Neural progenitor cell (in vitro differentiated cells): ENCODE measurements around the gene SLC4A4. TPM values are rescaled to one million over a fixed set of nuclear protein-coding genes. Genes with fewer than 3 reads are reported as not detected.

Experiments used
- DNase-seq: peaks from one replicate; pipeline ENCODE4 v3.0.0-alpha.2; 2016; ENCODE audit warnings: low spot score
- H2AFZ ChIP-seq: fragments of 200-600 bp; sonication (generic); replicated peaks from 2 replicates; pipeline ENCODE4 v1.6.1; 2016; ENCODE audit warnings: antibody characterized with exemption
- H3F3A ChIP-seq: fragments of 200-600 bp; sonication (generic); 2 replicates; pipeline ENCODE4 v1.6.1; 2016; ENCODE audit warnings: antibody characterized with exemption, low read depth
- H3K27ac ChIP-seq: fragments of 200-600 bp; sonication (generic); 2 replicates; pipeline ENCODE4 v1.5.1; 2016; ENCODE audit warnings: mild to moderate bottlenecking
- H3K27me3 ChIP-seq: fragments of 200-600 bp; sonication (generic); 2 replicates; pipeline ENCODE4 v1.6.1; 2016; ENCODE audit warnings: mild to moderate bottlenecking, moderate library complexity
- H3K36me3 ChIP-seq: fragments of 200-600 bp; sonication (generic); 2 replicates; pipeline ENCODE4 v1.5.1; 2016
- H3K4me1 ChIP-seq: fragments of 200-600 bp; sonication (generic); 2 replicates; pipeline ENCODE4 v1.6.1; 2016; ENCODE audit warnings: mixed run types
- H3K4me2 ChIP-seq: fragments of 200-600 bp; sonication (generic); 2 replicates; pipeline ENCODE4 v1.6.1; 2016
- H3K4me3 ChIP-seq: fragments of 200-600 bp; sonication (generic); 2 replicates; pipeline ENCODE4 v1.5.1; 2016
- H3K79me2 ChIP-seq: fragments of 200-600 bp; sonication (generic); 2 replicates; pipeline ENCODE4 v1.6.1; 2016; ENCODE audit warnings: low read depth
- H3K9ac ChIP-seq: fragments of 200-600 bp; sonication (generic); 2 replicates; pipeline ENCODE4 v1.6.1; 2016
- H3K9me3 ChIP-seq: fragments of 200-600 bp; sonication (generic); 2 replicates; pipeline ENCODE4 v1.5.1; 2016; ENCODE audit warnings: low read depth
- H4K20me1 ChIP-seq: fragments of 200-600 bp; sonication (generic); 2 replicates; pipeline ENCODE4 v1.6.1; 2016; ENCODE audit warnings: low read depth
- H3K27ac Mint-ChIP-seq: 3 replicates; pipeline ENCODE4 v1.8.0; 2021; ENCODE audit warnings: mixed read lengths
- H3K27me3 Mint-ChIP-seq: 2 replicates; pipeline ENCODE4 v1.8.0; 2022; ENCODE audit warnings: low read depth, mild to moderate bottlenecking, inconsistent platforms, moderate library complexity, mixed read lengths; ENCODE audit not compliant: insufficient read depth
- H3K36me3 Mint-ChIP-seq: 3 replicates; pipeline ENCODE4 v1.8.0; 2021; ENCODE audit warnings: mixed read lengths
- H3K4me1 Mint-ChIP-seq: 3 replicates; pipeline ENCODE4 v1.8.0; 2021; ENCODE audit warnings: mixed read lengths
- H3K4me3 Mint-ChIP-seq: 3 replicates; pipeline ENCODE4 v1.8.0; 2021; ENCODE audit warnings: mild to moderate bottlenecking, moderate library complexity, mixed read lengths
- H3K9me3 Mint-ChIP-seq: 3 replicates; pipeline ENCODE4 v1.8.0; 2020; ENCODE audit warnings: mixed read lengths
- CTCF ChIP-seq: fragments of 200-600 bp; sonication (generic); IDR thresholded peaks from 2 replicates; pipeline ENCODE4 v1.5.1; 2017; ENCODE audit warnings: antibody characterized with exemption, mild to moderate bottlenecking
- EZH2 ChIP-seq: fragments of 200-600 bp; sonication (generic); IDR thresholded peaks from 2 replicates; pipeline ENCODE4 v1.6.1; 2017; ENCODE audit warnings: antibody characterized with exemption, mild to moderate bottlenecking, moderate library complexity
- EZH2phosphoT487 ChIP-seq: fragments of 200-600 bp; sonication (generic); IDR thresholded peaks from 2 replicates; pipeline ENCODE4 v1.6.1; 2017; ENCODE audit warnings: antibody characterized with exemption
- total RNA-seq: library from RNA; depleted of rRNA; stranded (reverse); fragments of >200 nt; gene quantifications from 2 replicates; pipeline ENCODE4 v1.2.3, GENCODE V29; 2015; ENCODE audit warnings: low replicate concordance

The SLC4A4 gene
- total RNA-seq, 1 donor from 2014 or later, result not detected

- TF ChIP-seq CTCF, result no peak
- H3K27me3 Mint-ChIP-seq, result peaks cover 2% of the 10 kb centered on the region
- no peaks in the 10 kb centered on the region for H3K36me3 Mint-ChIP-seq
- no peaks in the 10 kb centered on the region for H4K20me1 ChIP-seq
- no peaks in the 10 kb centered on the region for H3K27me3 ChIP-seq
- no peak overlapping the region for H3K27ac ChIP-seq
- H3K36me3 ChIP-seq, result no peaks in the 10 kb centered on the region
- no peaks in the 10 kb centered on the region for H3K9me3 Mint-ChIP-seq
- peaks cover 13% of the 10 kb centered on the region for H3K4me1 ChIP-seq
- no peaks in the 10 kb centered on the region for H3F3A ChIP-seq
- H3K4me2 ChIP-seq, result no peak overlapping the region
- peaks cover 6% of the 10 kb centered on the region for H3K4me1 Mint-ChIP-seq
- H3K9me3 ChIP-seq, result no peaks in the 10 kb centered on the region
- H2AFZ ChIP-seq, result no peak overlapping the region
- no peak for DNase-seq
- no peak overlapping the region for H3K4me3 Mint-ChIP-seq
- H3K9ac ChIP-seq, result no peak overlapping the region
- H3K4me3 ChIP-seq, result no peak overlapping the region
- no peak overlapping the region for H3K27ac Mint-ChIP-seq
- H3K79me2 ChIP-seq, result no peaks in the 10 kb centered on the region
Measured at GRCh38 chr4:71441186-71442169, 102.7 kb downstream of the SLC4A4 start.

- no peaks in the 10 kb centered on the region for H3F3A ChIP-seq
- H3K27ac ChIP-seq, result no peak overlapping the region
- no peaks in the 10 kb centered on the region for H3K27me3 ChIP-seq
- no peak overlapping the region for H3K9ac ChIP-seq
- Mint-ChIP-seq H3K4me3 (no peak overlapping the region), H3K9me3 (no peaks in the 10 kb centered on the region), H3K4me1 (peaks cover 6% of the 10 kb centered on the region), H3K27ac (no peak overlapping the region), H3K27me3 (peaks cover 2% of the 10 kb centered on the region), H3K36me3 (no peaks in the 10 kb centered on the region)
- no peak overlapping the region for H2AFZ ChIP-seq
- no peak overlapping the region for H3K4me2 ChIP-seq
- no peaks in the 10 kb centered on the region for H3K9me3 ChIP-seq
- H3K79me2 ChIP-seq, result no peaks in the 10 kb centered on the region
- H3K4me1 ChIP-seq, result peaks cover 13% of the 10 kb centered on the region
- H4K20me1 ChIP-seq, result no peaks in the 10 kb centered on the region
- no peak overlapping the region for H3K4me3 ChIP-seq
- H3K36me3 ChIP-seq, result no peaks in the 10 kb centered on the region
- TF ChIP-seq EZH2 (no peak), EZH2phosphoT487 (no peak), CTCF (no peak)
- no peak for DNase-seq
Measured at GRCh38 chr4:71442336-71442735, 103.5 kb downstream of the SLC4A4 start.

GRCh38 chr4:71444395-71444794, 105.6 kb downstream of the SLC4A4 start:
- Mint-ChIP-seq H3K4me1 (peaks cover 6% of the 10 kb centered on the region), H3K4me3 (no peak overlapping the region), H3K27me3 (peaks cover 2% of the 10 kb centered on the region), H3K9me3 (no peaks in the 10 kb centered on the region), H3K36me3 (no peaks in the 10 kb centered on the region), H3K27ac (no peak overlapping the region)
- DNase-seq, result no peak
- Histone ChIP-seq H3K36me3 (no peaks in the 10 kb centered on the region), H3K27me3 (no peaks in the 10 kb centered on the region), H3K4me2 (no peak overlapping the region), H3K4me3 (no peak overlapping the region), H3K27ac (no peak overlapping the region), H4K20me1 (no peaks in the 10 kb centered on the region), H3K4me1 (peaks cover 13% of the 10 kb centered on the region), H3K9me3 (no peaks in the 10 kb centered on the region), H2AFZ (no peak overlapping the region), H3K79me2 (no peaks in the 10 kb centered on the region), H3K9ac (no peak overlapping the region), H3F3A (no peaks in the 10 kb centered on the region)
- TF ChIP-seq EZH2 (no peak), EZH2phosphoT487 (no peak), CTCF (no peak)
